ENCODE results near the gene DCLRE1C. TPM values are rescaled to one million over a fixed set of nuclear protein-coding genes. Genes with fewer than 3 reads are reported as not detected.
"Not testable (repeated sequence)": the region's sequence is repeated elsewhere in the genome, so short reads cannot be mapped to it uniquely, and the experiment has no call there.

Gene DCLRE1C
- polyA plus RNA-seq, 2 of the 4 experiments (the other 2 are of a cell fraction), result 4.6 to 8.3 TPM

DNA sequence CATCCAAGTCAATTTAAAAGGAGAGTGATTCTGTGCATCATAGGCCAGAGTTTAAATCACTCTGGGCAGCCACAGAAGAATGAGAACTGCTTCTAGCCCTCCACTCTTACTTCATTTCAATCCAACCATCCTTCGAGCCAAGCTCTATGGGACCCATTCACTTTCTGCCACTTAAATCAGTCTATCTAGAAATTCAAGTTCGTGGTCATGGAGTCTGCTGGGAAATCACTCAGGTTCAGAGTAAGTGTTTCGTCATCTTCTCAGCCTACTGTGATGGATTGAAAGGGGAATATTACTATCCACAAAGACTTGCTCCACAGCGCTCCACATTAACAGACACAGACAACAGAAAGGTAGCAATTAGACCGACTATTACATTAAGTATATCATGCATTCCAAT, 4.6 kb downstream of the DCLRE1C start (continued):
- TF ChIP-seq, protein P1, sequence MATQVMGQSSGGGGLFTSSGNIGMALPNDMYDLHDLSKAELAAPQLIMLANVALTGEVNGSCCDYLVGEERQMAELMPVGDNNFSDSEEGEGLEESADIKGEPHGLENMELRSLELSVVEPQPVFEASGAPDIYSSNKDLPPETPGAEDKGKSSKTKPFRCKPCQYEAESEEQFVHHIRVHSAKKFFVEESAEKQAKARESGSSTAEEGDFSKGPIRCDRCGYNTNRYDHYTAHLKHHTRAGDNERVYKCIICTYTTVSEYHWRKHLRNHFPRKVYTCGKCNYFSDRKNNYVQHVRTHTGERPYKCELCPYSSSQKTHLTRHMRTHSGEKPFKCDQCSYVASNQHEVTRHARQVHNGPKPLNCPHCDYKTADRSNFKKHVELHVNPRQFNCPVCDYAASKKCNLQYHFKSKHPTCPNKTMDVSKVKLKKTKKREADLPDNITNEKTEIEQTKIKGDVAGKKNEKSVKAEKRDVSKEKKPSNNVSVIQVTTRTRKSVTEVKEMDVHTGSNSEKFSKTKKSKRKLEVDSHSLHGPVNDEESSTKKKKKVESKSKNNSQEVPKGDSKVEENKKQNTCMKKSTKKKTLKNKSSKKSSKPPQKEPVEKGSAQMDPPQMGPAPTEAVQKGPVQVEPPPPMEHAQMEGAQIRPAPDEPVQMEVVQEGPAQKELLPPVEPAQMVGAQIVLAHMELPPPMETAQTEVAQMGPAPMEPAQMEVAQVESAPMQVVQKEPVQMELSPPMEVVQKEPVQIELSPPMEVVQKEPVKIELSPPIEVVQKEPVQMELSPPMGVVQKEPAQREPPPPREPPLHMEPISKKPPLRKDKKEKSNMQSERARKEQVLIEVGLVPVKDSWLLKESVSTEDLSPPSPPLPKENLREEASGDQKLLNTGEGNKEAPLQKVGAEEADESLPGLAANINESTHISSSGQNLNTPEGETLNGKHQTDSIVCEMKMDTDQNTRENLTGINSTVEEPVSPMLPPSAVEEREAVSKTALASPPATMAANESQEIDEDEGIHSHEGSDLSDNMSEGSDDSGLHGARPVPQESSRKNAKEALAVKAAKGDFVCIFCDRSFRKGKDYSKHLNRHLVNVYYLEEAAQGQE (IDR thresholded peaks at IDR 0.05), result no peak

DNA sequence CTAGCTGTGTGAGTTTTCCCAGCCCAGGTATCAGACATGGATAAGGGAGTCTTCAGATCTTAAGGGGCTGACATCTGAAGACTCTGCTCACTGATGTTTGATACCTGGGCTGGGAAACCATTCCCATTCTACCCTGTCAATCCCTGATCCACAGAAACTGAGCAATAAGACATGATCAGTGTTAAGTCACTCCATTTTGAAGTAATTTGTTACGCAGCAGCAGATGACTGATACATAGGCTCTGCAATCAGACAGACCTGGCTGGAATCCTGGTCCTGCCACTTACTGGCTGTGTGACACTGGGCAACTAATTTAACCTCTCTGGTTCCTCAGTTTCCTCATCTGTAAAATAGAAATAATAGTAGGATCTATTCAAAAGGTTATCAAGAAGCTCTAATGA, 6.6 kb downstream of the DCLRE1C start:
- DNase-seq (ENCODE audit: low read depth in 1 of 2, low spot score in 1 of 2), result no peak

DNA sequence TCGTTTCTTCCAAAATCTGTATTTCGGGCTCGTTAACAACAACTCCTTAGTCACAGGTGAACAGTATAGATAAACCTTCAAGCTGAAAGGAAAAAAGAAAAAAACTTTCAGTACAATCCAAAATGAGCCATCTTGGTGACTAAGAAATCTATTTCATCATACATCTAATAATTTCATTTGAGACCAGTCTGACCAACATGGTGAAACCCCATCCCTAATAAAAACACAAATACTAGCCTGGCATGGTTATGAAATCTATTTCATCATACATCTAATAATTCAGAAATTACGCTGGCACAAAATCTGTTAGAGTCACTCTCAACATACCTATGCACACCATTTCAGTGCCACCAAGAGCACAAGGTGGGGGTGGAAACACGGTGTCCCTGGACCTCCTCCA, 8.8 kb downstream of the DCLRE1C start:
- ChIA-PET CTCF (interaction anchor here (1.1 kb wide), 1 partner anchor 11 kb away, joined by 3 read pairs; no protein-coding TSS in a partner anchor), POLR2A (no interaction called here)
- no peak for FAIRE-seq
- H3K27ac ChIP-seq, result no peak overlapping the region
- H3K4me2 ChIP-seq, result no peak overlapping the region
- no peaks in the 10 kb centered on the region for H3K9me3 ChIP-seq
- TF ChIP-seq CEBPB (IDR thresholded peaks at IDR 0.05), result 0 out of 4 replicates have a peak, but pooled peaks of 1 of the 2 experiments have one; percentile 15
- no peak for TF ChIP-seq TFCP2L1 (CRISPR knock-in tag; IDR thresholded peaks at IDR 0.05)
- no peak for DNase-seq (ENCODE audit: low read depth in 1 of 2, low spot score in 1 of 2)
- H3K4me1 ChIP-seq, result no peaks in the 10 kb centered on the region
- WGBS (ENCODE audit: missing lambda C conversion rate), result 91% methylated on average over 5 of the region's 5 CpGs
- no peak overlapping the region for H3K4me3 ChIP-seq
- ATAC-seq, result no peak

More for the DNA sequence above, 6.6 kb downstream of the DCLRE1C start:
- H3K4me1 ChIP-seq, result peaks cover 3% of the 10 kb centered on the region; the same call in 1 of the 3 replicates
- H3K9me3 ChIP-seq, result no peaks in the 10 kb centered on the region
- WGBS (ENCODE audit: missing lambda C conversion rate), result 92% methylated on average over 1 of the region's 1 CpG
- no peak overlapping the region for H3K4me2 ChIP-seq
- TF ChIP-seq, protein P1 (IDR thresholded peaks at IDR 0.05), result no peak
- TF ChIP-seq CHD4 (IDR thresholded peaks at IDR 0.05; ENCODE audit: borderline replicate concordance), result no peak
- TF ChIP-seq, protein P2, sequence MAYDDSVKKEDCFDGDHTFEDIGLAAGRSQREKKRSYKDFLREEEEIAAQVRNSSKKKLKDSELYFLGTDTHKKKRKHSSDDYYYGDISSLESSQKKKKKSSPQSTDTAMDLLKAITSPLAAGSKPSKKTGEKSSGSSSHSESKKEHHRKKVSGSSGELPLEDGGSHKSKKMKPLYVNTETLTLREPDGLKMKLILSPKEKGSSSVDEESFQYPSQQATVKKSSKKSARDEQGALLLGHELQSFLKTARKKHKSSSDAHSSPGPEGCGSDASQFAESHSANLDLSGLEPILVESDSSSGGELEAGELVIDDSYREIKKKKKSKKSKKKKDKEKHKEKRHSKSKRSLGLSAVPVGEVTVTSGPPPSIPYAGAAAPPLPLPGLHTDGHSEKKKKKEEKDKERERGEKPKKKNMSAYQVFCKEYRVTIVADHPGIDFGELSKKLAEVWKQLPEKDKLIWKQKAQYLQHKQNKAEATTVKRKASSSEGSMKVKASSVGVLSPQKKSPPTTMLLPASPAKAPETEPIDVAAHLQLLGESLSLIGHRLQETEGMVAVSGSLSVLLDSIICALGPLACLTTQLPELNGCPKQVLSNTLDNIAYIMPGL (CRISPR knock-in tag; IDR thresholded peaks at IDR 0.05; ENCODE audit: borderline replicate concordance), result no peak
- no peak overlapping the region for H3K4me3 ChIP-seq
- FAIRE-seq (no peak), ATAC-seq (no peak)
- CTCF ChIA-PET, result no interaction called here
- H3K27ac ChIP-seq, result no peak overlapping the region
- POLR2A ChIA-PET, result no interaction called here

DNA sequence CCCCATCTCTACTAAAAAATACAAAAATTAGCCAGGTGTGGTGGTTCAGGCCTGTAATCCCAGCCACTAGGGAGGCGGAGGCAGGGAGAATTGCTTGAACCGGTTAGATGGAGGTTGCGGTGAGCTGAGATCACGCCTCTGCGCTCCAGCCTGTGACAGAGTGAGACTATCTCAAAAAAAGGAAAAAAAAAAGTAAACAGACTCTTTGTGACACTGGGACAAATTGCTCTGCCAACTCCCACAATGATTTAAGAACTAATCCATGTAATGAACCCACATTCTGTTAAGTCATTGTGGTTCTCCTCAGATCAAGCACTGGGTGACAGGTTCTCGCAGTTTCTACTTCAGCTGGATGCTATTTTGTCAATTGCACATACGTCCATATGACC, 11.0 kb downstream of the DCLRE1C start:
- H3K9me3 ChIP-seq; FAIRE-seq; DNase-seq (ENCODE audit: low read depth in 1 of 2, low spot score in 1 of 2); CTCF ChIA-PET; H3K4me1 ChIP-seq; ATAC-seq; H3K27ac ChIP-seq; POLR2A ChIA-PET; H3K4me2 ChIP-seq; H3K4me3 ChIP-seq: not testable (repeated sequence)
- 92% methylated on average over 7 of the region's 7 CpGs for WGBS (ENCODE audit: missing lambda C conversion rate)

DNA sequence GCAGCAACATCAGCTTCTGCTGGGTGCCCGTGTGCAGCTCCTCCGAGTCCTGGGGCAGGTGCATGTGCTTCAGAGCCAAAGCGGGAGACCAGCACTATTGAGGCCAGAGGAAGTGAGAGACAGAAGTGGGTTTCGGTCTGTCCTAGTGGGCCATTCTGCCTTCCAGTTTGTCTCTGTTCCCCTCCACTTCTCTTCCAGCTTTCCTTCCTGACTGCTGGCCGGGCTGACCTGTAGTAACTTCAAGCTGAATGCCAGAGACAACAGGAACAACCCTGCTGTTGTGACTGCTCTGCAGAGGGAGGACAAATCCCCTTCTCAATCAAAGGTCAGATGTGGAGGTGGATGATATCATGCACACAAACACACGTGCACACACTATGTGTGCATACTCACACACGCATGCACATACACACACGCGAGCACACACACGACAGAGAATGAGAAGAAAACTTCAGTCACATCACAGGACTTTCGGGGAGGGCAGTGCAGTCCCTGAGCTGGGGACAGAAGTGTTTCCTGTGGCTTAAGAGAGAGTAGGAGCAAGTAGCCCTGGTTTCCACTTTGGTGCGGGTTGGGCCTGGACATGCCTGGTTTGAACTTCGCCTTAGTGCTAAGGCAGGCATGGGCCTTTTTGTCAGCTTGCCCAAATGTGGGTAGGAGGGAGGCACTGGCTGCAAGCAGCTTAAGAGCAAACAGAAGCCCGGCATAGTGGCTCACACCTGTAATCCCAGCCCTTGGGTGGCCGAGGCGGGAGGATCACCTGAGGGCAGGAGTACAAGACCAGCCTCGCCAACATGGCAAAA, 11.5 kb downstream of the DCLRE1C start:
- WGBS (ENCODE audit: missing lambda C conversion rate), result 95% methylated on average over 17 of the region's 17 CpGs
- FAIRE-seq; H3K9me3 ChIP-seq; CTCF ChIA-PET; H3K4me1 ChIP-seq; H3K27ac ChIP-seq; ATAC-seq; POLR2A ChIA-PET; DNase-seq (ENCODE audit: low read depth in 1 of 2, low spot score in 1 of 2); H3K4me2 ChIP-seq; H3K4me3 ChIP-seq: not testable (repeated sequence)

DNA sequence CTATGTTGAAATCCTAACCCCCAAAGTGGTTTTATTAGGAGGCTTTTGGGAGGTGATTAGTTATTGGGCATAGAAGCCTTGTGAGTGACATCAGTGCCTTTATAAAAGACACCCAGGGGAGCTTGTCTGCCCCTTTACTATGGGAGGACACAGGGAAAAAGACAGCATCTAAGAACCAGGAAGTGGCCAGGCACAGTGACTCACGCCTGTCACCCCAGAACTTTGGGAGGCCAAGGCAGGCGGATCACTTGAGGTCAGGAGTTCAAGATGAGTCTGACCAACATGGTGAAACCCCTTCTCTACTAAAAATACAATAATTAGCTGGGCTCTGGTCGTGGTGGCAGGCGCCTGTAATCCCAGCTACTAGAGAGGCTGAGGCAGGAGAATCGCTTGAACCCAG, 14.9 kb downstream of the DCLRE1C start:
- H3K27ac ChIP-seq, H3K9me3 ChIP-seq, POLR2A ChIA-PET, H3K4me3 ChIP-seq, H3K4me2 ChIP-seq, ATAC-seq, FAIRE-seq, H3K4me1 ChIP-seq: not testable (repeated sequence)
- peak in 1 of 2 experiments; percentile 18 for DNase-seq (ENCODE audit: low read depth in 1 of 2, low spot score in 1 of 2)
- 85% methylated on average over 2 of the region's 5 CpGs for WGBS (ENCODE audit: missing lambda C conversion rate)
- CTCF ChIA-PET, result interaction anchor here (0.8 kb wide), 1 partner anchor 738 kb away, joined by 3 read pairs; no protein-coding TSS in a partner anchor

Data from A549 (cell line).